Measurements from ENCODE around the gene LYPLA2.

LYPLA2 gene

DNA sequence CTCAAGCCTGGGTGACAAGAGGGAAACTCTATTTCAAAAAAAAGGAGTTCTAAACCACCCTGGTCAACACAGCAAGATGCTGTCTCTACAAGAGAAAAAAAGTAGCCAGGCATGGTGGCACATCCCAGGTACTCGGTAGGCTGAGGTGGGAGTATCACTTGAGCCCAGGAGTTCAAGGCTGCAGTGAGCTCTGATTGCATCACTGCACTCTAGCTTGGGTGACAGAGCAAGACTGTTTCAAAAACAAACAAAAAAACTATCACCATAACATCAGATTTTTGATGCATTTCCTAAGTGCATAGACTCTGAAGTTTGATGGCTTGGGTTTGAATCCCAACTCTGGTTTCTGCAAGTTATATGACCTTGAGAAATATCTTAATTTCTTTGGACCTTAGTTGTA is 38.0 kb upstream of the LYPLA2 start:
- peaks cover 5% of the 10 kb centered on the region; the same call in 1 of the 2 replicates for H3K79me2 ChIP-seq (ENCODE audit: insufficient read depth, low read depth)
- no peak overlapping the region for H3K9ac ChIP-seq
- no peak overlapping the region for H2AFZ ChIP-seq (ENCODE audit: low read depth)
- no peak overlapping the region for H3K27ac ChIP-seq
- TF ChIP-seq CTCF (conservative IDR thresholded peaks at IDR 0.05; ENCODE audit: low read depth, low read length): no peak
- H3K4me2 ChIP-seq: no peak overlapping the region
- H4K20me1 ChIP-seq (ENCODE audit: insufficient read depth): no peaks in the 10 kb centered on the region
- peaks cover 8% of the 10 kb centered on the region for H3K4me1 ChIP-seq (ENCODE audit: low read depth, poor library complexity, severe bottlenecking)
- no peaks in the 10 kb centered on the region for H3K27me3 ChIP-seq (ENCODE audit: insufficient read depth, low read depth)
- peaks cover 14% of the 10 kb centered on the region for H3K36me3 ChIP-seq (ENCODE audit: insufficient read depth)
- H3K4me3 ChIP-seq (IDR thresholded peaks at IDR 0.05; ENCODE audit: insufficient read depth, low read depth, low read length): no peak overlapping the region

DNA sequence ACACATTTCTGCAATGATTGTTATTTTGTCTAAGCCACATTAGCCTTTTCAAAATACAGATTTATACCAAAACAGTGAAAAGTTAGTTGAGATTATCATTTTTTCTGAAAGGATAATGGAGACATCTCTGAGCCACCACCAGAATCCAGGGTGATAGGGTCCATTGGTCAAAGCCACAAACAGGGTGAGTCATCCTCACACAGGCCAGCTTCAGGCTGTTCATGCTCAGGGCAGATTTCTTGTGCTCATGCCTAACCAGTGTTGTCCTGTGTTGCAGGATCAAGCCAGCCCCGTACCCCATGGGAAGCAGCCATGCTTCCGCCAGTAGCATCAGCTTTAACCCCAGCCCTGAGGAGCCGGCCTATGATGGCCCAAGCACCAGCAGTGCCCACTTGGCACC is 34.3 kb upstream of the LYPLA2 start:
- H3K27me3 ChIP-seq (ENCODE audit: insufficient read depth, low read depth): no peaks in the 10 kb centered on the region
- peaks cover 5% of the 10 kb centered on the region for H3K36me3 ChIP-seq (ENCODE audit: insufficient read depth)
- H3K9ac ChIP-seq: no peak overlapping the region
- no peaks in the 10 kb centered on the region for H3K79me2 ChIP-seq (ENCODE audit: insufficient read depth, low read depth)
- no peak overlapping the region for H3K27ac ChIP-seq
- no peak overlapping the region for H2AFZ ChIP-seq (ENCODE audit: low read depth)
- H4K20me1 ChIP-seq (ENCODE audit: insufficient read depth): no peaks in the 10 kb centered on the region
- TF ChIP-seq CTCF (conservative IDR thresholded peaks at IDR 0.05; ENCODE audit: low read depth, low read length): no peak
- peaks cover 13% of the 10 kb centered on the region for H3K4me1 ChIP-seq (ENCODE audit: low read depth, poor library complexity, severe bottlenecking)
- H3K4me3 ChIP-seq (IDR thresholded peaks at IDR 0.05; ENCODE audit: insufficient read depth, low read depth, low read length): no peak overlapping the region
- no peak overlapping the region for H3K4me2 ChIP-seq

DNA sequence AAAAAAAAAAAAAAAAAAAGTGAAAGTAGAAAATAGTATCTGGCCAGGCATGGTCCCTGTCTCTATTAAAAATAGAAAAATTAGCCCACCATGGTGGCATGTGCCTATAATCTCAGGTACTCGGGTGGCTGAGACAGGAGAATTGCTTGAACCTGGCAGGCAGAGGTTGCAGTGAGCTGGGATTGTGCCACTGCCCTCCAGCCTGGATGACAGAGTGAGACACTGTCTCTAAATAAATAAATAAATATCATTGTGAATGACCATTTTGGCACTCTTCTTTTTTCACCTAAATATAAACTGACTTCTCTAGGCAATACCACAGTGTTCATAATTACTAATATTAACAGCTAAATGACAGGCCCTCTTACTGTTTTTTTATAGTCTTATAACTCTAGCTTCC is 33.1 kb upstream of the LYPLA2 start:
- Histone ChIP-seq H3K27me3 (ENCODE audit: insufficient read depth, low read depth) (no peaks in the 10 kb centered on the region), H3K79me2 (ENCODE audit: insufficient read depth, low read depth) (no peaks in the 10 kb centered on the region), H3K4me3 (IDR thresholded peaks at IDR 0.05; ENCODE audit: insufficient read depth, low read depth, low read length) (no peak overlapping the region), H3K4me1 (ENCODE audit: low read depth, poor library complexity, severe bottlenecking) (peaks cover 13% of the 10 kb centered on the region), H3K36me3 (ENCODE audit: insufficient read depth) (no peaks in the 10 kb centered on the region; the same call in 1 of the 2 replicates), H3K9ac (no peak overlapping the region), H3K4me2 (no peak overlapping the region), H3K27ac (no peak overlapping the region), H2AFZ (ENCODE audit: low read depth) (no peak overlapping the region), H4K20me1 (ENCODE audit: insufficient read depth) (no peaks in the 10 kb centered on the region)
- no peak for TF ChIP-seq CTCF (conservative IDR thresholded peaks at IDR 0.05; ENCODE audit: low read depth, low read length)

- H2AFZ ChIP-seq (ENCODE audit: low read depth): no peak overlapping the region
- H4K20me1 ChIP-seq (ENCODE audit: insufficient read depth): no peaks in the 10 kb centered on the region
- TF ChIP-seq CTCF (conservative IDR thresholded peaks at IDR 0.05; ENCODE audit: low read depth, low read length): no peak
- H3K4me2 ChIP-seq: no peak overlapping the region
- H3K36me3 ChIP-seq (ENCODE audit: insufficient read depth): no peaks in the 10 kb centered on the region; the same call in 1 of the 2 replicates
- no peaks in the 10 kb centered on the region for H3K79me2 ChIP-seq (ENCODE audit: insufficient read depth, low read depth)
- H3K9ac ChIP-seq: no peak overlapping the region
- peaks cover 13% of the 10 kb centered on the region for H3K4me1 ChIP-seq (ENCODE audit: low read depth, poor library complexity, severe bottlenecking)
- H3K27ac ChIP-seq: no peak overlapping the region
- H3K27me3 ChIP-seq (ENCODE audit: insufficient read depth, low read depth): no peaks in the 10 kb centered on the region
- no peak overlapping the region for H3K4me3 ChIP-seq (IDR thresholded peaks at IDR 0.05; ENCODE audit: insufficient read depth, low read depth, low read length)
Measured at GRCh38 chr1:23759277-23759676, 31.7 kb upstream of the LYPLA2 start.

All from KMS-11 (cell line).